Jurkat, Clone E6-1 (cell line): Measurements from ENCODE around the gene FAM120A.

Source experiments
- DNase-seq: peaks from one replicate; pipeline ENCODE4 v3.0.0-alpha.2; 2011; ENCODE audit warnings: low read depth, low spot score
- H3K4me3 ChIP-seq: 2 replicates; pipeline ENCODE4 v1.5.1; 2011; ENCODE audit warnings: mild to moderate bottlenecking, low read length, control low read depth, moderate library complexity

The FAM120A gene

GRCh38 chr9:93466416-93467061 lies 15.1 kb downstream of the FAM120A start:
- no peak for DNase-seq
- H3K4me3 ChIP-seq: no peak overlapping the region; the same call in 1 of the 2 replicates

- DNase-seq: no peak
- H3K4me3 ChIP-seq: no peak overlapping the region
These were observed 15.6 kb downstream of the FAM120A start for GRCh38 chr9:93467062-93467416.

- H3K4me3 ChIP-seq: no peak overlapping the region
- DNase-seq: no peak
These were observed 16.0 kb downstream of the FAM120A start for GRCh38 chr9:93467462-93467861.

GRCh38 chr9:93468763-93469456 lies 17.4 kb downstream of the FAM120A start:
- no peak overlapping the region for H3K4me3 ChIP-seq
- no peak for DNase-seq

- H3K4me3 ChIP-seq: no peak overlapping the region
- DNase-seq: no peak
These were observed 18.9 kb downstream of the FAM120A start for GRCh38 chr9:93470391-93470790.

- DNase-seq: no peak
- H3K4me3 ChIP-seq: no peak overlapping the region
These were observed 19.6 kb downstream of the FAM120A start for GRCh38 chr9:93471124-93471523.

GRCh38 chr9:93473411-93473810 lies 21.9 kb downstream of the FAM120A start:
- DNase-seq: no peak
- no peak overlapping the region for H3K4me3 ChIP-seq

- no peak overlapping the region for H3K4me3 ChIP-seq
- DNase-seq: no peak
These were observed 23.6 kb downstream of the FAM120A start for GRCh38 chr9:93475108-93475507.

- DNase-seq: no peak
These were observed 24.4 kb downstream of the FAM120A start for GRCh38 chr9:93475856-93476255.

GRCh38 chr9:93476924-93477323 lies 25.4 kb downstream of the FAM120A start:
- no peak overlapping the region for H3K4me3 ChIP-seq

More at GRCh38 chr9:93475856-93476255, 24.4 kb downstream of the FAM120A start:
- no peak overlapping the region for H3K4me3 ChIP-seq

GRCh38 chr9:93477397-93477796 lies 25.9 kb downstream of the FAM120A start:
- no peak for DNase-seq
- H3K4me3 ChIP-seq: no peak overlapping the region

More at GRCh38 chr9:93476924-93477323, 25.4 kb downstream of the FAM120A start:
- no peak for DNase-seq

GRCh38 chr9:93479726-93480125 lies 28.2 kb downstream of the FAM120A start:
- no peak overlapping the region for H3K4me3 ChIP-seq
- no peak for DNase-seq

- no peak for DNase-seq
- no peak overlapping the region for H3K4me3 ChIP-seq
These were observed 28.8 kb downstream of the FAM120A start for GRCh38 chr9:93480262-93480661.

- no peak overlapping the region for H3K4me3 ChIP-seq
- no peak for DNase-seq
These were observed 29.3 kb downstream of the FAM120A start for GRCh38 chr9:93480728-93481324.

- H3K4me3 ChIP-seq: no peak overlapping the region
- no peak for DNase-seq
These were observed 32.0 kb downstream of the FAM120A start for GRCh38 chr9:93483497-93483896.

- no peak overlapping the region for H3K4me3 ChIP-seq
- no peak for DNase-seq
These were observed 34.8 kb downstream of the FAM120A start for GRCh38 chr9:93486268-93486667.

- DNase-seq: no peak
These were observed 36.8 kb downstream of the FAM120A start for GRCh38 chr9:93488244-93488643.

GRCh38 chr9:93491593-93492232 lies 40.2 kb downstream of the FAM120A start:
- DNase-seq: no peak
- no peak overlapping the region for H3K4me3 ChIP-seq

More at GRCh38 chr9:93488244-93488643, 36.8 kb downstream of the FAM120A start:
- H3K4me3 ChIP-seq: no peak overlapping the region

GRCh38 chr9:93492327-93492726 lies 40.8 kb downstream of the FAM120A start:
- H3K4me3 ChIP-seq: no peak overlapping the region
- DNase-seq: no peak

GRCh38 chr9:93493949-93494348 lies 42.5 kb downstream of the FAM120A start:
- H3K4me3 ChIP-seq: no peak overlapping the region
- DNase-seq: no peak
